Prostate gland (tissue), 2 donors: ENCODE measurements around the gene CACNA1E.

Source experiments
- CTCF ChIP-seq, 4 experiments: fragments of 200-600 bp in 2 of 4; fragments of 450-650 bp in 2 of 4; sonication (generic) in 2 of 4; IDR thresholded peaks; 1 replicate in 3 of 4; 2 replicates in 1 of 4; pipeline ENCODE4 v1.5.1; 2016 to 2019; ENCODE audit warnings: antibody characterized with exemption in 4 of 4, mild to moderate bottlenecking in 2 of 4, moderate library complexity in 2 of 4
- POLR2A ChIP-seq: fragments of 450-650 bp; IDR thresholded peaks from one replicate; pipeline ENCODE4 v1.6.1; 2016; ENCODE audit warnings: antibody characterized with exemption, mild to moderate bottlenecking

- no peak for TF ChIP-seq CTCF (IDR thresholded peaks at IDR 0.05)
- TF ChIP-seq POLR2A: no peak
Measured at GRCh38 chr1:181538836-181539235, 55.5 kb downstream of the CACNA1E start.
